GM20000 (cell line): ENCODE results near the gene CLC.
"Not testable (repeated sequence)": the region's sequence is repeated elsewhere in the genome, so short reads cannot be mapped to it uniquely, and the experiment has no call there.

Experiments used
- DNase-seq: peaks from one replicate; pipeline ENCODE4 v3.0.0; 2012; ENCODE audit warnings: low spot score
- TF ChIP-seq, protein P1 (sequence below): IDR thresholded peaks from 2 replicates; pipeline ENCODE4 v1.5.1; 2012; ENCODE audit warnings: mild to moderate bottlenecking, control low read depth; ENCODE audit errors: extremely low read depth, missing control alignments

The CLC gene

DNA sequence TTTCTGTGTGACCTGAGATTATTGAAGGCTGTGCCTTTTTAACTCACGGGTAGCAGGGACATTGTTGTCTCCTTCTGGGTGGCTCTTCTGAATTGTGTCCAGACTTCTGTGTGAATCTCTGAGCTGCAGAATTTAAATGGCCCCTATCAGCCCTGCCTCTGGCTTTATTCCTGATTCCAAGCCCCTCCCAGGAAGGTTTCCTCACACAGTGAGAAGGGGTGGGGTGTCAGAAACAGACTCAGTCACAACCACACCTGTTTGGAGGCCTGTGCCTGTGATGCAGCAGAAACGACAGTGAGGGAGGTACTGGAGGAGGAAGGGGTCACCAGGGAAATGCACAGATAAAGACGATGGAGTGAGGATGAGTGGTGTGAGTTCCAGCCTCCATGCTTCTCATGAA is at the start of gene CLC:
Gene CLC, minus strand, starts transcription at position 139 of the 400 bp plus-strand sequence. Its CDS starts 77 bp downstream, at position 62.
- no peak for DNase-seq
- TF ChIP-seq, protein P1, sequence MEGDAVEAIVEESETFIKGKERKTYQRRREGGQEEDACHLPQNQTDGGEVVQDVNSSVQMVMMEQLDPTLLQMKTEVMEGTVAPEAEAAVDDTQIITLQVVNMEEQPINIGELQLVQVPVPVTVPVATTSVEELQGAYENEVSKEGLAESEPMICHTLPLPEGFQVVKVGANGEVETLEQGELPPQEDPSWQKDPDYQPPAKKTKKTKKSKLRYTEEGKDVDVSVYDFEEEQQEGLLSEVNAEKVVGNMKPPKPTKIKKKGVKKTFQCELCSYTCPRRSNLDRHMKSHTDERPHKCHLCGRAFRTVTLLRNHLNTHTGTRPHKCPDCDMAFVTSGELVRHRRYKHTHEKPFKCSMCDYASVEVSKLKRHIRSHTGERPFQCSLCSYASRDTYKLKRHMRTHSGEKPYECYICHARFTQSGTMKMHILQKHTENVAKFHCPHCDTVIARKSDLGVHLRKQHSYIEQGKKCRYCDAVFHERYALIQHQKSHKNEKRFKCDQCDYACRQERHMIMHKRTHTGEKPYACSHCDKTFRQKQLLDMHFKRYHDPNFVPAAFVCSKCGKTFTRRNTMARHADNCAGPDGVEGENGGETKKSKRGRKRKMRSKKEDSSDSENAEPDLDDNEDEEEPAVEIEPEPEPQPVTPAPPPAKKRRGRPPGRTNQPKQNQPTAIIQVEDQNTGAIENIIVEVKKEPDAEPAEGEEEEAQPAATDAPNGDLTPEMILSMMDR = no peak

GRCh38 chr19:39780894-39781293 is 43.1 kb upstream of the CLC start:
- TF ChIP-seq, protein P1 = no peak
- no peak for DNase-seq

DNA sequence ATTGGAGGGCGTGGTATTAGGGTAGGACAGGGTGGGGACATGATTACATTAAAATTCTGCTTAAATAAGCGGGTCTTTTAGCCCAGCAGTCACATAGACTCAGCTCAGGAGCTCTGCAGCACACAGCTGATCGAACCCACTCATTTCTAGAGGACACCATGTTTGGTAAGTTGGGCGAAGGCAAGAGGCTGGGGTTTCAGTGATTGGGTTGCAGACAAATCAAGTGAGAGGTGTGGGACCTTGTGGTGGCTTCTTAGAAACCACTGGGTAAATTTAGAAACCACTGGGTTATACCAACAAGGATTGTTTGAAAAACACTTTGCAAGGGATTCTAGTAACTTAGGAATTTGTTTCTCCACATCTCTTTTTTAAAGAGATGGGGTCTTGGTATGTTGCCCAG is 40.9 kb upstream of the CLC start, which contains the start of gene LEUTX:
Gene LEUTX, plus strand, starts transcription at position 92 of the 400 bp plus-strand sequence. Its CDS starts 67 bp downstream, at position 159.
- peak; percentile 25 for DNase-seq
- TF ChIP-seq, protein P1 = no peak

DNA sequence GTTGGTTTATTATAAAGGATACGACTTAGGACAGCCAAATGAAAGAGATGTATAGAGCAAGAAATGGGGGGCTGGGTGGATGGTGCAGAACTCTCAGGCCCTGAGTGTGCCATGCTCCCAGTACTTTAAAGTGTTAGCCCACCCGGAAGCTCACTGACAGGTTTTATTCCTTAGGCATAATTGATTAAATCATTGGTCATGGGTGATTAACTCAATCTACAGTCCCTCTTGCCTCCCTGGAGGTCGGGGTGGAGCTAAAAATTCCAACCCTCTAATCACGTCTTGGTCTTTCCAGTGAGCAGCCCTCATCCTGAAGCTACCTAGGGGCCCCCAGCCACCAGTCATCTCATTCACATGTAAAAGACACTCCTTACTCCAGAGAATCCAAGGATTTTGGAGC is 31.0 kb upstream of the CLC start:
- DNase-seq = no peak
- TF ChIP-seq, protein P1 = no peak

- no peak for DNase-seq
- TF ChIP-seq, protein P1 = no peak
Measured at GRCh38 chr19:39768334-39768733, 30.5 kb upstream of the CLC start.

- TF ChIP-seq, protein P1 = peak; percentile 42
- DNase-seq = no peak
Measured at GRCh38 chr19:39765091-39766076, 27.6 kb upstream of the CLC start.

DNA sequence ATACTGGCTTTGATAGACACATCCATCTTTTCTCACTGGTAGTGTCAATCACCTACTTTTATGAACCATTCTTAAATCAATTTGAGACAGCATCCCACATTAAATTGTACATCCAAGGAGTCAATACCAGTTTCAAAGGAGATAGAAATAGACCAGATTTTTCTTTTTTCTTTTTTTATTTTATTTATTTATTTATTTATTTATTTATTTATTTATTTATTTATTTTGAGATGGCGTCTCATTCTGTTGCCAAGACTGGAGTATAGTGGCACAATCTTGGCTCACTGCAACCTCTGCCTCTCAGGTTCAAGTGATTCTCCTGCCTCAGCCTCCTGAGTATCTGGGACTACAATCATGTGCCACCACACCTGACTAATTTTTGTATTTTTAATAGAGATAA is 24.0 kb upstream of the CLC start:
- not testable (repeated sequence) for DNase-seq
